Cardiac fibroblast (primary cell): ENCODE results near the gene ROBO3.

Source experiments
- DNase-seq, 2 donors: peaks; one replicate each; pipeline versions ENCODE4 v3.0.0 to v3.0.0-alpha.2; 2010; ENCODE audit warnings: low read depth in 2 of 2
- H3K4me3 ChIP-seq, 2 donors: replicated peaks in 1 of 2; 1 replicate in 1 of 2; 2 replicates in 1 of 2; pipeline ENCODE4 v1.5.1; 2011; ENCODE audit warnings: low read depth in 2 of 2, low read length in 2 of 2, mild to moderate bottlenecking in 2 of 2, moderate library complexity in 1 of 2
- TF ChIP-seq, protein P1 (sequence below): IDR thresholded peaks from one replicate; pipeline ENCODE4 v1.5.1; 2011; ENCODE audit warnings: low read depth, mild to moderate bottlenecking, low read length, inconsistent platforms

ROBO3 gene

GRCh38 chr11:124873951-124874350, 8.7 kb downstream of the ROBO3 start:
- no peak for DNase-seq
- TF ChIP-seq, protein P1, sequence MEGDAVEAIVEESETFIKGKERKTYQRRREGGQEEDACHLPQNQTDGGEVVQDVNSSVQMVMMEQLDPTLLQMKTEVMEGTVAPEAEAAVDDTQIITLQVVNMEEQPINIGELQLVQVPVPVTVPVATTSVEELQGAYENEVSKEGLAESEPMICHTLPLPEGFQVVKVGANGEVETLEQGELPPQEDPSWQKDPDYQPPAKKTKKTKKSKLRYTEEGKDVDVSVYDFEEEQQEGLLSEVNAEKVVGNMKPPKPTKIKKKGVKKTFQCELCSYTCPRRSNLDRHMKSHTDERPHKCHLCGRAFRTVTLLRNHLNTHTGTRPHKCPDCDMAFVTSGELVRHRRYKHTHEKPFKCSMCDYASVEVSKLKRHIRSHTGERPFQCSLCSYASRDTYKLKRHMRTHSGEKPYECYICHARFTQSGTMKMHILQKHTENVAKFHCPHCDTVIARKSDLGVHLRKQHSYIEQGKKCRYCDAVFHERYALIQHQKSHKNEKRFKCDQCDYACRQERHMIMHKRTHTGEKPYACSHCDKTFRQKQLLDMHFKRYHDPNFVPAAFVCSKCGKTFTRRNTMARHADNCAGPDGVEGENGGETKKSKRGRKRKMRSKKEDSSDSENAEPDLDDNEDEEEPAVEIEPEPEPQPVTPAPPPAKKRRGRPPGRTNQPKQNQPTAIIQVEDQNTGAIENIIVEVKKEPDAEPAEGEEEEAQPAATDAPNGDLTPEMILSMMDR = no peak
- H3K4me3 ChIP-seq = no peak overlapping the region

DNA sequence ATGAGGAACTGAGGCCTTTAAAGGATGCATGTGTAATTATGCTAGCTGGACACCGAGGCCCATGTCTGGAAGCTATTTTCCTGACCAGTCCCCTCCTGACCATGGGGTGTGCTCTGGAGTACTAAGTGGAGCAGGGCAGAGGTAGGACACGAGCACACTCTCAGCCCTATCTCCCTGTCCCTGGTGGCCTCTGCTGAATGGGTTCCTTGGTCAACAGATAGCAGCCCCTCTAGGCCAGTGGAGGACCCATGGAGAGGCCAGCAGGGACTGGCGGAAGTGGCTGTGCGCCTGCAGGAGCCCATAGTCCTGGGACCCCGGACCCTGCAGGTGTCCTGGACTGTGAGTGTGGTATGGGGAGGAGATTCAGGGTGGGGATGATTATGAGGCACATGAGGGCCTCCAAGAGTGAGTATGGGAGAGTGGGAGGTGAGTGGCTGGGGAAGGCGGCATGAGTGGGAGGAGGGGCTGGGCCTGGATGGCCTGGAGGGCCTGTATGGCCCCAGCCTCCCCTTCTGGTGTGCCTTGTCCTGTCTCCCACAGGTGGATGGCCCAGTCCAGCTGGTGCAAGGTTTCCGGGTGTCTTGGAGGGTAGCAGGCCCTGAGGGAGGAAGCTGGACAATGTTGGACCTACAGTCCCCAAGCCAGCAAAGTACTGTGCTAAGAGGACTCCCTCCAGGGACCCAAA, 9.5 kb downstream of the ROBO3 start:
- no peak overlapping the region for H3K4me3 ChIP-seq
- no peak for DNase-seq
- TF ChIP-seq, protein P1 = no peak

- TF ChIP-seq, protein P1 = no peak
- peak overlapping the region in 1 of 2 donors; percentile 63 for H3K4me3 ChIP-seq
- no peak for DNase-seq
Observed at GRCh38 chr11:124875401-124875800, 10.2 kb downstream of the ROBO3 start.

DNA sequence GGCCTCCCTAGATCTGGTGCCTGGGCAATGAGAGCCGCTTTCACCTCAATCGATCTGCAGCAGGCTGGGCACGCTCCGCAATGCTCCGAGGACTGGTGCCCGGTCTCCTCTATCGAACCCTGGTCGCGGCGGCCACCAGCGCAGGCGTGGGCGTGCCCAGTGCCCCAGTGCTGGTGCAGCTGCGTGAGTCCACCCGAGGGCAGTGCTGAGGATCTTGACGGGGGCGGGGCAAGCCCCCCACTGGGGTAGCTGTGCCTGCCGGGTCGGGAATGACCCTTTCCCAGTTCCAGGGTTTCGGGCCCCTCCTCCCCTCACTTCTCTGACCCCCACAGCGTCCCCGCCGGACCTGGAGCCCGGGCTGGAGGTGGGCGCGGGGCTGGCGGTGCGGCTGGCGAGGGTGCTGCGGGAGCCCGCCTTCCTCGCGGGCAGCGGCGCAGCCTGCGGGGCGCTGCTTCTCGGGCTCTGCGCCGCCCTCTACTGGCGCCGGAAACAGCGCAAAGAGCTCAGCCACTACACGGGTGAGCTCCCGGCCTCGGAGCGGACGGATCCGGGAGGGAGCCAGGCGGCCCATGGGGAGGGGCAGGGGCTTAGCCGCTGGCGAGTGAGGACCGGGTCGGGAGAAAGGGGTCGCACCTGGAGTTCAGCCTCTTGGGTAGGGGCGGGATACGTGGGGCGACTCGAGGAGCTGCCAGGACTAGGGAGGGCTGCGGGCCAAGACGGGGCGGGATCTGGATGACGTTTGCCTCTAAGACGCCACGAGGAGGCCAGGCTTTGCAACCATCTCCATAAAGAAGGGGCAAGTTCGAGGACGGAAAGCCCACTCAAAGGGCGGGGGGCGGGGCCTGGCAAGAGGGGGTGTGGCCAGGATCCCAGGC, 10.9 kb downstream of the ROBO3 start:
- DNase-seq = peak; percentile 95 to 98

GRCh38 chr11:124876818-124877630, 11.8 kb downstream of the ROBO3 start:
- TF ChIP-seq, protein P1 = no peak
- no peak for DNase-seq
- H3K4me3 ChIP-seq = peak overlapping the region; percentile 63 to 68

More for the DNA sequence above, 10.9 kb downstream of the ROBO3 start:
- peak overlapping the region; percentile 63 to 68 for H3K4me3 ChIP-seq
- TF ChIP-seq, protein P1 = peak; percentile 53

DNA sequence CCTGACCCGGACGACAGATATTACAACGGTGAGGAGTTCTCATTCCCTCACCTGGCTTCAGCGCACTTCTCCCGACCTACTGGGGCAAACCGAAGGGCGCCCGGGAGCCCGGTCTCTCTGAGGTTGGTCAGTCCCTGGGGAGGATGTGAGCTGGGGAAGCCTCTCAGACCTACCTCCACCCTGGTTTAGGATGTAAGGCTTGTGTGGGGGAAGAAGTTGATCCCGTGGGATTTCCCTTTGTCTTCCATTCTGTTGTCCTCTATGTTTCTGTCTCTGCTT, 12.3 kb downstream of the ROBO3 start:
- TF ChIP-seq, protein P1 = no peak
- DNase-seq = no peak
- H3K4me3 ChIP-seq = peak overlapping the region; percentile 63 to 68
